ENCODE measurements around the gene CCDC63.

Gene CCDC63

DNA sequence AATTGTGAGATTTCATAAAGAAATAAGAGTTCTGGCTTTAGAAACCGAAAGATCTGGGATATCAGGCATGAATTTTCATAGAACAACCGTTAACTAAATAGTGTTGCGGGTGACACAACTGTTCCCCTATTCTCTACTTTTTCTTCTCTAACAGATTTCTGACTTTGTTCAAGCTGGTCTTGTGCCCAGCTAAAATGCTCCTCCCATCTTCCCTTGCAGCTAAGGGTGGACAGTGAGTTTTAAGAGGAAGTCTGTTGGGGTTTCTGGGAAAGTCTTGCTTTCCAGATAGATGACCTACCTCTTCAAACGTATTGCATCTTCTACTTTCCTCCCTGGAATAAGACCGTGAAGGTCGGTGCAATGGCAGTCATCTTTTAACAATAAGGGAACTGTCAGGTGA, 18.7 kb downstream of the CCDC63 start:
- Histone ChIP-seq H3K4me3 (ENCODE audit: low read length) (no peak overlapping the region), H3K36me3 (ENCODE audit: control insufficient read depth, insufficient read depth, low read length) (no peaks in the 10 kb centered on the region), H3K27me3 (ENCODE audit: control insufficient read depth, insufficient read depth, low read length) (no peaks in the 10 kb centered on the region), H3K4me1 (ENCODE audit: control insufficient read depth, insufficient read depth, low read length) (no peaks in the 10 kb centered on the region), H3K27ac (ENCODE audit: low read depth, low read length) (no peak overlapping the region), H3K9ac (ENCODE audit: low read length) (no peak overlapping the region)

DNA sequence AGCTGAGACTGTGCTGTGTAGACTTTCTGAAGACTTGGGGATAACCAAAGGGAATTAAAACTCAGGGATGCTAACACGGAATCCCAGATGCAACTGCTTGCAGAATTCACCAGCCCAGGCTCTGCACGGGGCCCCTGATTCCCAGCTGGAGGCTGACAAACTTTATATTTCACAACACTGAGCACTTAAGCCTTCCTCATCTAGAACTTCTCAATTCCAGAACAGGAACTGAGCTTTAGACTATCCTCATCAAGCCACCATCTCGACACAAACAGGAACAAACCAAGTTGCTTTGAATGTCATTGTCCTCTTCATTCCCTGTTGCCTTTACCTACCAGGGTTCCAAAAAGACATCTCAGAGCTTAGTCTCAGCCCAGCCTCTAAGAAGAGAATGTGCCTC, 22.2 kb downstream of the CCDC63 start:
- no peaks in the 10 kb centered on the region for H3K4me1 ChIP-seq (ENCODE audit: control insufficient read depth, insufficient read depth, low read length)
- H3K27me3 ChIP-seq (ENCODE audit: control insufficient read depth, insufficient read depth, low read length) = no peaks in the 10 kb centered on the region
- no peaks in the 10 kb centered on the region for H3K36me3 ChIP-seq (ENCODE audit: control insufficient read depth, insufficient read depth, low read length)
- no peak overlapping the region for H3K4me3 ChIP-seq (ENCODE audit: low read length)
- no peak overlapping the region for H3K27ac ChIP-seq (ENCODE audit: low read depth, low read length)
- no peak overlapping the region for H3K9ac ChIP-seq (ENCODE audit: low read length)

DNA sequence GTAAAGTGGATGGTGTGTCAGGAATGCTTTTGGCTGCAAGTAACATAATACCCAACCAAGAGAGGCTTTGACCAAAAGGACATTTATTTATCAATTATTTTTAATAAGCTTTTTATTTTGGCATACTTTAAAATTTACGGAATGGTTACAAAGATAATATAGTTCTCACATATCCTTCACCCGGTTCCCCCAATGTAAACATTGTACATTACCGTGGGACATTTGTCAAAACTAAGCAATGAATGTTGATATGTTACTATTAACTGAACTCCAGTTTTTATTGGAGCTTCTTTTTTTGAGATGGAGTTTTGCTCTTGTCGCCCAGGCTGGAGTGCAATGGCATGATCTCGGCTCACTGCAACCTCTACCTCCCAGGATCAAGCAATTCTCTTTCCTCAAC, 23.0 kb downstream of the CCDC63 start:
- Histone ChIP-seq H3K4me1 (ENCODE audit: control insufficient read depth, insufficient read depth, low read length) (no peaks in the 10 kb centered on the region), H3K9ac (ENCODE audit: low read length) (no peak overlapping the region), H3K4me3 (ENCODE audit: low read length) (no peak overlapping the region), H3K27ac (ENCODE audit: low read depth, low read length) (no peak overlapping the region), H3K27me3 (ENCODE audit: control insufficient read depth, insufficient read depth, low read length) (no peaks in the 10 kb centered on the region), H3K36me3 (ENCODE audit: control insufficient read depth, insufficient read depth, low read length) (no peaks in the 10 kb centered on the region)

DNA sequence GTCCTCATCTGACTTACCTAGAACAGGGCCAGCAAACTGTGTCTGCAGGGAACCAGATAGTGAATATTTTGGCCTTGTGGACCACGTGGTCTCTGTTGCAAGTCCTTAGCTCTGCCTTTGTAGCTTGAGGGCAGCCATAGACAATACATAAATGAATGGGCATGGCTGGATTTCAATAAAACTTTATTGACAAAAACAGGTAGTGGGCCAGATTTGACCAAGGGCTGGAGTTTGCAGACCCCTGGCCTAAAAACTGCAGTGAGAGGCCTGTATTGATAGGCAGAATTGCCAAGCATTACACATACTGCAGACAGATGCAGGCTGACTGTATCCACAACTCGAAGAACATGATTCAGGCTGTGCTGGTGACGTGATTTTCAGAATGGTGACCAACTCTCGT, 25.3 kb downstream of the CCDC63 start:
- no peak overlapping the region for H3K4me3 ChIP-seq (ENCODE audit: low read length)
- no peak overlapping the region for H3K27ac ChIP-seq (ENCODE audit: low read depth, low read length)
- no peaks in the 10 kb centered on the region for H3K4me1 ChIP-seq (ENCODE audit: control insufficient read depth, insufficient read depth, low read length)
- H3K27me3 ChIP-seq (ENCODE audit: control insufficient read depth, insufficient read depth, low read length) = no peaks in the 10 kb centered on the region
- no peaks in the 10 kb centered on the region for H3K36me3 ChIP-seq (ENCODE audit: control insufficient read depth, insufficient read depth, low read length)
- H3K9ac ChIP-seq (ENCODE audit: low read length) = no peak overlapping the region

DNA sequence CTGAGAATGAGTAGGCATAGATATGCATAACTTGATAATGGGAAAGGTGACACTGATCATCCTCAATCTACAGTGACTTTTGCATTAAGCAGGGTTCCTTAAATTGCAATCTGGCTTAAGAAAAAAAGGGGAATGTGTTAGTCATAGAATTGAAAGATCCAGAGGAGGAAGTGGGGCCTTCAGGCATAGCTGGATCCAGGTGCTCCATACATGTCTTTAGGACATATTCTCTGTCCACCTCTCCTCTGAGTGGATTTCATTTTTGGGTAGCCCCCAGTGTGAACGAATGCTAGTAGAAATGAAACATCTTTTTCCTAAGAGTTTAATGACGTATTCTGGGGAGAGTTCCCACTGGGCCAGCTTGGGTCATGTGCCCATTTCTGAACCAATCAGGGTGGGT, 27.6 kb downstream of the CCDC63 start:
- Histone ChIP-seq H3K36me3 (ENCODE audit: control insufficient read depth, insufficient read depth, low read length) (no peaks in the 10 kb centered on the region), H3K27me3 (ENCODE audit: control insufficient read depth, insufficient read depth, low read length) (no peaks in the 10 kb centered on the region), H3K4me1 (ENCODE audit: control insufficient read depth, insufficient read depth, low read length) (no peaks in the 10 kb centered on the region), H3K9ac (ENCODE audit: low read length) (no peak overlapping the region), H3K27ac (ENCODE audit: low read depth, low read length) (no peak overlapping the region), H3K4me3 (ENCODE audit: low read length) (no peak overlapping the region)

DNA sequence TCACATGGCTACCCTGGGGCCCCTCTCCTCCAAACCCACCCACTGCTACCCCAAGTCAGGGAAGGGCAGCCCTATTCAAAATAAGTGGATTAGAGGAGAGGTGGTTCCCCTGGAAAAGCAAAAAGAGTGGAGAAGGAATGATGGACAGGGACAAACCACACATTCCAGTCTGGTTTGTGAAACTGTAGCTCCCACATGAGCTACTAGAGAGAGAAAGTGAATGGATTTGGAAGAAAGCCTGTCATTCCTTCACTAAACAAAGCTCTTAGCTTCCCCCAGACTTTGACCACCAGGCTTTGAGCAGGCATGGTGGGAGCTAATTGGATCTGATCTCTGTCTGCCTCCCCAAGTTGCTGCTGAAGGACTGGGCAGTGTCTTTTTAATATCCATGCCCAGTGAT, 28.0 kb downstream of the CCDC63 start:
- no peak overlapping the region for H3K4me3 ChIP-seq (ENCODE audit: low read length)
- H3K36me3 ChIP-seq (ENCODE audit: control insufficient read depth, insufficient read depth, low read length) = no peaks in the 10 kb centered on the region
- H3K4me1 ChIP-seq (ENCODE audit: control insufficient read depth, insufficient read depth, low read length) = no peaks in the 10 kb centered on the region
- no peaks in the 10 kb centered on the region for H3K27me3 ChIP-seq (ENCODE audit: control insufficient read depth, insufficient read depth, low read length)
- H3K9ac ChIP-seq (ENCODE audit: low read length) = no peak overlapping the region
- H3K27ac ChIP-seq (ENCODE audit: low read depth, low read length) = no peak overlapping the region

DNA sequence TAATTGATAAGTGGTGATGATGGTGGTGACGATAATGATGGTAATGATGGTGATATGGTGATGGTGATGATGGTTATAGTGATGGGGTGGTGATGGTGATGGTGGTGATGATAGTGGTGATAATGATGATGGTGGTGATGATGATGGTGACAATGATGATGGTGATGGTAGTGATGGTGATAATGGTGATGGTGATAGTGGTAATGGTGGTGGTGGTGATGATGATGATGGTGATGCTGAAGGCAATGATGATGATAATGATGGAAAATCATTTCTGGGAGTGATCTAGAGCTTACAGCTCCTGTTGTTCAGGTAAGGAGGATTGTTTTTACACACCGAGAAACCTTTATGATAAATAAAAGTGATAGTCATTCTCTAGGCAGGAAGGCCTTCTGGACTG, 33.9 kb downstream of the CCDC63 start:
- no peak overlapping the region for H3K27ac ChIP-seq (ENCODE audit: low read depth, low read length)
- H3K4me3 ChIP-seq (ENCODE audit: low read length) = no peak overlapping the region
- no peaks in the 10 kb centered on the region for H3K36me3 ChIP-seq (ENCODE audit: control insufficient read depth, insufficient read depth, low read length)
- no peaks in the 10 kb centered on the region for H3K4me1 ChIP-seq (ENCODE audit: control insufficient read depth, insufficient read depth, low read length)
- no peak overlapping the region for H3K9ac ChIP-seq (ENCODE audit: low read length)
- H3K27me3 ChIP-seq (ENCODE audit: control insufficient read depth, insufficient read depth, low read length) = no peaks in the 10 kb centered on the region

DNA sequence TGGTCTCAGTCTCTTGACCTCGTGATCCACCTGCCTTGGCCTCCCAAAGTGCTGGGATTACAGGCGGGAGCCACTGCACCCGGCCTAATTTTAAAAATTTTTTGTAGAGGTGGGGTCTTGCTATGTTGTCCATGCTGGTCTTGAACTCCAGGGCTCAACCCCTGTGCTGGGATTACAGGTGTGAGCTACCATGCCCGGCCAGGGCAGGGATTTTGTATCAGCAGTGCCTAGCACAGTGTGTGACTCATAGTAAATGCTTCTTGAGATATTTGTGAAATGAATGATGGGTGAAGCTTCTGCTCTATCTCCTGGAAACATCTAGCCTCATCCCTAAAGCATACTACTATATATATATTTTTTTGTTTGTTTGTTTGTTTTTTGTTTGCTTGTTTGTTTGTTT, 36.5 kb downstream of the CCDC63 start:
- Histone ChIP-seq H3K27ac (ENCODE audit: low read depth, low read length) (no peak overlapping the region), H3K4me3 (ENCODE audit: low read length) (no peak overlapping the region), H3K4me1 (ENCODE audit: control insufficient read depth, insufficient read depth, low read length) (no peaks in the 10 kb centered on the region), H3K36me3 (ENCODE audit: control insufficient read depth, insufficient read depth, low read length) (no peaks in the 10 kb centered on the region), H3K9ac (ENCODE audit: low read length) (no peak overlapping the region), H3K27me3 (ENCODE audit: control insufficient read depth, insufficient read depth, low read length) (no peaks in the 10 kb centered on the region)

DNA sequence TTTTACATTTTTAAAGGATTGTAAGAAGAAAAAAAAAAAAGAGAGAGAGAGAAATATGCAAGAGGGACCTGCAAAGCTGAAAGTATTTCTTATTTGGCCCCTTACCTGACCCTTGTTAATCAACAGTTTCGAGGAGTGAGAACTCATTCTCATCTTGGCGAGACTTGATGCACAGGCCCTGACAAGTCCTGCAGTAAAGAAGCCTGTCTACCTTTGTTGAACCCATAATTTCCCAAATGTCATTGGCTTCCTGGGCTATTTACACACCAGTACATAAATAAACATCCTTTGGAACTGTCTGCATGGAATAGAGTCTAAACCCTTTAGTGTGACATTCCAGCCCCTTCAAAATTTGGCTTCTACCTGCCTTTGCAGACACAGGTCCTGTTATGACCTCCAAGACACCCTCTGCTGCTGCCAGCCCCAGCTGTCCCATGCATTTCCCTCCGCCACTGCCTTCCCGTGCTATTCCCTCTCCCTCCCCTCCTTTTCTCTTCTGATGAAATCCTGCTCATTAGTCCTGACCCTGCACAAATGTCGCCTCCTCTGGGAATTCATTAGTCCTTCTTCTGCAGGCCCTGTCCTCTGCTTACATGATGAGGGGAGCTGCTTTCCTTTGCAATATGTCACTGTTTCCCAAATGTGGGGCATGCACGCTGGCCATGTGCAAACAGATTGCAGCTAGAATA, 38.5 kb downstream of the CCDC63 start:
- Histone ChIP-seq H3K4me1 (ENCODE audit: control insufficient read depth, insufficient read depth, low read length) (no peaks in the 10 kb centered on the region), H3K4me3 (ENCODE audit: low read length) (no peak overlapping the region), H3K27ac (ENCODE audit: low read depth, low read length) (no peak overlapping the region), H3K9ac (ENCODE audit: low read length) (no peak overlapping the region), H3K36me3 (ENCODE audit: control insufficient read depth, insufficient read depth, low read length) (no peaks in the 10 kb centered on the region), H3K27me3 (ENCODE audit: control insufficient read depth, insufficient read depth, low read length) (no peaks in the 10 kb centered on the region)

DNA sequence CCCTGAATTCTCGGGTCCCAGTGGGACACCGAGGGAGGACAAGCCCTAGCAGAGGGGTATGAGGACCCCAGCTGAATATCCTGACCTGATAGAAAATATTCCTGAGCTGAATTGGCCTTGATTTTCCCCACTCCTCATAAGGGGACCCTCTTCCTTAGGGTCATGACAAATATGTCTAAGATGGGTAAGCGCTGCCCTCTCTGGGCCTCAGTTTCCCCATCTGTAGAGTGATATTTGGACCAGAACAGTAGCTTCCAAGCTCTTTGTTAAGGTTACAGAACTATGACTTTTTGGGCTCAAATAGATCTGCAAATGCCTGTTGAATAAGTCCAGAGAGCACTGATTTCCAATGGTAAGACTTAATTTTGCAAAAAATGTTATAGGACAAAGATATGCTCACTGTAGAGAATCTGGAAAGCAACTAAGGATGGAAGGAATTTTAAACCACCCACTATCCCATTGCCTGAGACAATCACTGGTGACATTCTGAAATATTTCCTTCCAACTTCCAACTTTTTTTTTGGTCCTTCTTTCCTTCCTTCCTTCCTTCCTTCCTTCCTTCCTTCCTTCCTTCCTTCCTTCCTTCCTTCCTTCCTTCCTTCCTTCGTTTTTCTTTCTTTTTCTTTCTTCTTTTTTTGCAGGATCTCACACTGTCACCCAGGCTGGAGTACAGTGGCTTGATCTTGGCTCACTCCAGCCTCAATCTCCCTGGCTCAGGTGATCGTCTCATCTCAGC, 41.6 kb downstream of the CCDC63 start:
- Histone ChIP-seq H3K36me3 (ENCODE audit: control insufficient read depth, insufficient read depth, low read length) (no peaks in the 10 kb centered on the region), H3K27me3 (ENCODE audit: control insufficient read depth, insufficient read depth, low read length) (no peaks in the 10 kb centered on the region), H3K9ac (ENCODE audit: low read length) (no peak overlapping the region), H3K4me1 (ENCODE audit: control insufficient read depth, insufficient read depth, low read length) (no peaks in the 10 kb centered on the region), H3K4me3 (ENCODE audit: low read length) (peak overlapping the region; percentile 47), H3K27ac (ENCODE audit: low read depth, low read length) (no peak overlapping the region)

DNA sequence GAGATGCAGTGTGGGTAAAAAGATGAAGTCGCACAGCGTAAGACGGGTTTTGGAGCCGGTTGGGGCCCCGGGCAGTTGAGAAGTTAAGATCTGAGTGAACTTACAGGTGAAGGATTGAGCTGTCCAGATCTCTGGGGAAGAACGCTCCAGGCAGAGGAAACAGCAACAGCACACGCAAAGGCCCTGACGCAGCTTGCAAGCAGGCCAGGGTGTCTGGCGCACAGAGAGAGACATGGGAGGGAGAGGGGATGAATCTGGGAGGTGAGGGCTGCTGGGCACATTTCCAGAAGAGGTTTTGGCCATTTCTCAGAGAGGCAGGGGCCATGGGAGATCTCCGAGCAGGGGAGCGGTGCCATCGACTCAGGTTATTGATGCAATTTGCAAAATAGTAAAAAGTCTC, 42.6 kb downstream of the CCDC63 start:
- H3K27me3 ChIP-seq (ENCODE audit: control insufficient read depth, insufficient read depth, low read length) = no peaks in the 10 kb centered on the region
- no peak overlapping the region for H3K27ac ChIP-seq (ENCODE audit: low read depth, low read length)
- H3K36me3 ChIP-seq (ENCODE audit: control insufficient read depth, insufficient read depth, low read length) = no peaks in the 10 kb centered on the region
- no peak overlapping the region for H3K9ac ChIP-seq (ENCODE audit: low read length)
- H3K4me1 ChIP-seq (ENCODE audit: control insufficient read depth, insufficient read depth, low read length) = no peaks in the 10 kb centered on the region
- H3K4me3 ChIP-seq (ENCODE audit: low read length) = no peak overlapping the region

DNA sequence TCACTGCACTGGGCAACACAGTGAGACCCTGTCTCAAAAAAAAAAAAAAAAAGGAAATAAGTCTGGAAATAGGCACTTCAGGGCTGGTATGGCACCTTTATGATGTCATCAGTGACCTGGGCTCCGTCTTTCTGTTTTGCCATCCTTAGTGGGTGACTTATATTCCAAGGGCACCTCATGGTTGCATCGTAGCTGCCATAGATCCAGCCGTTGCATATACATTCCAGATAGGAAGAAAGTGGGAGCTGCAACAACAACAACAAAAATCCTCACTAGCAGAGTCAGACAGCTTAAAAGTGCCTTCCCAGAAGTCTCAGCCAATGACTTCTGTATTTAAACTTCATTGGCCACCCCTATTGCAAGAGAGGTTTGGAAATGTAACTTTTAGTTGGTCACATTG, 47.2 kb downstream of the CCDC63 start:
- Histone ChIP-seq H3K9ac (ENCODE audit: low read length) (no peak overlapping the region), H3K27me3 (ENCODE audit: control insufficient read depth, insufficient read depth, low read length) (no peaks in the 10 kb centered on the region)

DNA sequence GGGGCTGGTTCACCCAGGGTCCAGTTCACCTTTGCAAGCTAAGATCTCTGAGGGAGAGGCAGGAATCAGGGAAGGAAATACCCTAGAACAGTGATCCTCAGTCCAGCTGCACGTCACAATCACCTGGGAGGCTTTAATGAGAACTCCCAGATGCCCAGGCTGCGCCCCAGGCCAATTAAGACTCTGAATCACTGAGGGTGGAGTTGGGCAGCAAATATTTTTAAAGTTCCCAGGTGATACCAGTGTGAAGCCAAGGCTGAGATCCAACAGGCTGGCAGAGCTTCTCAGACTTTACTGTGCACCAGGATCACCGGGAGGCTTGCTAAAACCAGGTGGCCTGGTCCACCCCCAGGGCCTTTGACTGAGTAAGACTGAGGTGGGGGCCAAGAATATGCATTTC, 49.8 kb downstream of the CCDC63 start:
- no peaks in the 10 kb centered on the region for H3K27me3 ChIP-seq (ENCODE audit: control insufficient read depth, insufficient read depth, low read length)
- H3K27ac ChIP-seq (ENCODE audit: low read depth, low read length) = no peak overlapping the region
- no peak overlapping the region for H3K4me3 ChIP-seq (ENCODE audit: low read length)

More for the DNA sequence above, 47.2 kb downstream of the CCDC63 start:
- H3K36me3 ChIP-seq (ENCODE audit: control insufficient read depth, insufficient read depth, low read length) = no peaks in the 10 kb centered on the region
- no peak overlapping the region for H3K4me3 ChIP-seq (ENCODE audit: low read length)
- H3K4me1 ChIP-seq (ENCODE audit: control insufficient read depth, insufficient read depth, low read length) = no peaks in the 10 kb centered on the region
- H3K27ac ChIP-seq (ENCODE audit: low read depth, low read length) = no peak overlapping the region

More for the DNA sequence above, 49.8 kb downstream of the CCDC63 start:
- H3K9ac ChIP-seq (ENCODE audit: low read length) = no peak overlapping the region
- no peaks in the 10 kb centered on the region for H3K4me1 ChIP-seq (ENCODE audit: control insufficient read depth, insufficient read depth, low read length)
- no peaks in the 10 kb centered on the region for H3K36me3 ChIP-seq (ENCODE audit: control insufficient read depth, insufficient read depth, low read length)

Data from rectal smooth muscle tissue (tissue), 1 donor.